SH-SY5Y (cell line): Measurements from ENCODE around the gene RMND5A.

ENCODE experiments used
- GATA2 ChIP-seq: IDR thresholded peaks from 2 replicates; pipeline ENCODE4 v1.6.1; 2011; ENCODE audit warnings: mild to moderate bottlenecking, low read depth, low read length
- GATA3 ChIP-seq: IDR thresholded peaks from 2 replicates; pipeline ENCODE4 v1.6.1; 2011; ENCODE audit warnings: low read depth, mild to moderate bottlenecking, low read length, moderate library complexity

GRCh38 chr2:86783615-86784339, 63.7 kb downstream of the RMND5A start:
- no peak for TF ChIP-seq GATA2
- no peak for TF ChIP-seq GATA3
